Activated CD8-positive, alpha-beta memory T cell treated with anti-CD3 and anti-CD28 coated beads, Interleukin-2, amount 50 U/mL, for 24 hours (primary cell): Measurements from ENCODE around the gene ASB4.
"Not testable (repeated sequence)": the region's sequence is repeated elsewhere in the genome, so short reads cannot be mapped to it uniquely, and the experiment has no call there.

Experiments used
- DNase-seq: peaks from one replicate; pipeline ENCODE4 v3.0.0-alpha.2; 2020; ENCODE audit errors: extremely low read depth

The ASB4 gene

GRCh38 chr7:95552010-95552926 lies 66.5 kb downstream of the ASB4 start:
- DNase-seq: not testable (repeated sequence)

- no peak for DNase-seq
These were observed 68.2 kb downstream of the ASB4 start for GRCh38 chr7:95553939-95554338.

DNA sequence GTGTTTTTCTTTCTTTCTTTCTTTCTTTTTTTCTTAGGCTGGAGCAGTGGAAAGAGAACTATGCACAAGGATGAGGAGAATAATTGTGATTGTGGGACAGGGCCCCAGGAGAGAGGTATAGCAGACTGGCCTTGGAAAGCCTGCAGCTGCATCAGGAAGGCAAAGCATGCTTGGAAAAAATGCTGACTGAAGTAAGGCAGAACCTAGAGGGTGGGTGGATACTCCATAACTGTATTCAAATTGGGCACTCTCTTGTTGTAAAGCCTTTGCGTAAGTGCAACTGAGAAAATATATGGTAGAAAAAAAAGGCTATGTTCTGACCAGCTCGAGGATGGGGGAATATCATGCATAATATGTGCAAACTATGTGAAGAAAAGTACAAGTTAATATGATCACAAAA lies 71.0 kb downstream of the ASB4 start:
- no peak for DNase-seq

DNA sequence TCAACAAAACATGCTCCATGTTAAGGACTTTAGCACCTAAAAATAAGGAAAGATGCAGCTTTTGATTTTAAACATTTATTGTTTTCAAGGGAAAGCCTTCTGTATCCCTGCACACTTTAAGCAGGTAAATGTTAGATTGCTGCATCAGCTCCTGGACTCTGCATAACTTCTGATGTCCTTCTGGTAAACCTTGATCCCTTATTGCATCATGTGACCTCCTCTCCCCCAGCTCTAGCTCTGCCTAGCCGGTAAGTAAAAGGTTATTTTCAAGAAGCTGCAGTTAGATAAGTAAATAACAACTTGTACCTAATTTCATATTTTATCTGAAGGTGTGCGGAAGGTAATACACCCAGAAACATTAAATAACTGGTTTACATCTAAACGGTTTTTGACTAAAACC lies 73.1 kb downstream of the ASB4 start:
- no peak for DNase-seq

GRCh38 chr7:95560674-95561073 lies 74.9 kb downstream of the ASB4 start:
- no peak for DNase-seq

- no peak for DNase-seq
These were observed 84.0 kb downstream of the ASB4 start for GRCh38 chr7:95569720-95570119.

DNA sequence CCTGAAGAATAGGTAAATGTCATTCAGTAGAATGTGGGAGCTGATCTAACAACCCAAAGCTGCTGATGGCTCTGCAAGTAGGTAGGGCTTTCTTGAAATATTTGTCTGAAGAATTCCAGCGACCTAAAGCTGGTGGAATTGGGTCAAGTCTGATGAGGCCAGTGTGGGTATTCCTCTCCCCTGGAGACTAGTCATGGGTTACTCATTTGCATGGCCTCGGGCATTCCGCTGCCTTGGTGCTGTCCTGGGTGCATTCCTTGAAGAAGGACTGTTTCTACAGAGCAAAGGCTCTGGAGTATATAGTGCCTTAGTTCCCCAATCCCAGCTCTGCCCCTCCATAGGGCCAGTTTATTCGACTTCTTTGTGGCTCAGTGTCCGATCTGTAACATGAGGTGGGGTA lies 91.4 kb downstream of the ASB4 start:
- DNase-seq: no peak

DNA sequence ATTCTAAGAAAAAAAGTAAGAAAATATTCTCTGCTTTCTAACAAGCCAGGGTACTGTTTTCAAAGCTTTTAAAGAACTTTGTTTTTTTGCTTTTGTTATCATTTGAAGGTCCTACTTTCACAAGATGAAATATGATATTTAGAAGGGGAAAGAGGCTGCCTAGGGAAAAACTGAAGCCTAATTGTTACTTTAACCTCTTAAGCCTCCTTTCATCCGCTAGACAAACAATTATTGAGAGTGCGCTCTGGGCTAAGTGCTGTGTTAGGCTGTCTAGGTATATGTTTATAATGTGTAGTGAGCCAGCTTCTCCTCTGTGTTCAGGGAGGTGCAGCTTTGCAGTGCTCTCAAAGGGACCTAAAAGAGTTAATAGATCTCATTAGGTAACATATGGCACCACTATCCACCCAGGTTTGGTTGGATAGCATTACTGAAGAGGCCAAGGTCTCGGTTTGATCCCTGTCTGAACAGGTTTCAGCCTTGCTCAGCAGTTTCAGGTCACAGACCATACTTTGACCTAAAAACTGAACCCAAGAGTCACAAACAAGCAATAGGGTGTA lies 92.6 kb downstream of the ASB4 start:
- DNase-seq: no peak

DNA sequence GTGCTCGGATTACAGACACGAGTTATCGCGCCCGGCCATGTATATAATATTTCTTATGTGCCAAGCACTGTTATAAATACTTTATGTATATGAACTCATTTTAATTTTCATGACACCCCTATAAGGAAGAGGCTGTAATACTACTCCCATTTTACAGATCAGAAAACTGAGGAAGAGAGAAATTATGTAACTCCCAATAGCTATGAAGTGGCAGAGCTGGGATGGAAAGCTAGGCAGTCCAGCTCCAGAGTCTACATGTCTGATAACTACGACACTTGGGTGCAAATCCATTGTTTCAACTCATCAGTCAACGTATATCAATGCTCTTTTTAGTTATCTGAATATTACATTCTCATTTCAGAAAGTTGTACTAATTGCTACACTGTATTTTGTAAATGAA lies 93.6 kb downstream of the ASB4 start:
- no peak for DNase-seq

- no peak for DNase-seq
These were observed 95.7 kb downstream of the ASB4 start for GRCh38 chr7:95581467-95581866.

GRCh38 chr7:95582578-95583293 lies 97.0 kb downstream of the ASB4 start:
- DNase-seq: no peak

DNA sequence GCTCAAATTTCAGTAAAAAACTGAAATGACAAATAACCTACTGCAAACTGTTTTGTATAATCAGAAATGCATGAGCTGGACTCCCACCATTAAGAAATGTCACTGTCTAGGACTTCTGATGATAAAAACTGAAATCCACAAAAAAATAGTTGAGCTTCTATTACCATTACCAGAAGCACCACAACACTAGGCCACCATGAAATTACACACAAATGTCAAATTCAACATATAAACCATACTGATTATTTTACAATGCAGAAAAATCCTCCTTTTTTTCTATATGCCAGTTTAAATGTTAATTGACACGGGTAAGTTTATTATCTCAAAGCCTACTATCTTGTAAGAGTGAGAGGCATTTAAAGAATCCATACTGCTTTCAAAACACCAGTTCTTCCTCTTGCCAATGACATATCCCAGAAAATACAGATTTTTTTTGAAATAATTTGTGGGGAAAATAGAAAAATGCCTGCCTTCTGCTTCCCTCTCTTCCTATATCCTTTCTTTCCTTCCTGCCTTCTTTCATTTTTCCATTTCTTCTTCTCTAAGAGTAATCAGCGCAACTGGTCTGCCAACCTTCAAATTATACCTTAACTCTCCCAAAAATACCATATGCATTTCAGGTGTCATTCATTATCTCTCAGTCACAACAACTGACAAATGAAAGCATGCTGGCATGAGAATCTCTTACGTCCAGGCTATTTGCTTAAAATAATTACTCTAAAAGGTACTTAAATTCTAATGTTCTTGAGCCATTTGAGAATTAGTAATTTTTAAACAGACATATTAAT lies 98.3 kb downstream of the ASB4 start:
- no peak for DNase-seq

DNA sequence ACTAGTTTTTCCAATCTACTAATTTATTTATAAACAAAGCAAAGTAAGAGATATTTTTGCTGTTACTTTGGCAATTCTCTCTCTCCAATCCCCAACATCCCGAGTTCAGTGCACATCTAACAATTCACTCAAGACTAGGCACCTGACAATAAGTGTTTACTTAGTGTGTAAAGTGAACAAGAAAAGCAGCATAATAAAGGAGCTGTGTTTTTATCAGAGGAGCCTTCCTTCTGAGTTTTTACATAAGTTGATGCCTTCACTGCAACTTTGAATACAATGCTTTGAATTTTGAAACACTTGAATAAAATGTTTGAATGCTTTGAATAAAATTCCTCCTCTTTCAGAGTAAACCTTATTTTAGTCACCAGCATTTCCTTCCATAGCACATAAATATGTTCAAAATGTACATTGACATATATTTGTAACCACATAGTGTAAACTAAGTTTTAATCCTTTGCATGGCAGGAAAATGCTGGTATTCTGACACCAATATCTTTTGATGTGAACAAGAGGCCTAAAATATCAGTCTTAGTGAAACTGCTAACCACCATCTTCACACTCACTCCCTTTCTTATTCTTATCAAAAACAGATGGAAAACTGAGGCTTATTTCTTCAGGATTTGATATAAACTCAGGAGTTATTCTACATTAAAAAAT lies 99.2 kb downstream of the ASB4 start:
- no peak for DNase-seq

DNA sequence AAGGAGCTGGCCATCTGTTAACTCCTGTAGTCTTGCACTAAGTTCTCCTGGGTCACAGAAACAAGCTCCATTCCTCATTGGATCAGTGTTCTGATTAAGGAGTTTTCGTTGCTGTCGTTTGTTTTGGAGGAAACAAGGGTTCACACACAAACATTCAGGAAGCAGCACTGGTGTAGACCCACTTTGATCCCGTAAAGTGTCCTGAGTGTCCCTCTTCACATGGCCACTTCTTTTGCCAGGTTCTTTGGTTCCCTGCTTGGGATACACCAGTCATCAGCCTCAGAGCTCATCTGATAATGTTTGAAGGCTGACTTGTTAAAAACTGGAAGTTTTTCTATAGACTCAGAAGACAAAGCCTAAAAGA lies 99.7 kb downstream of the ASB4 start:
- no peak for DNase-seq

DNA sequence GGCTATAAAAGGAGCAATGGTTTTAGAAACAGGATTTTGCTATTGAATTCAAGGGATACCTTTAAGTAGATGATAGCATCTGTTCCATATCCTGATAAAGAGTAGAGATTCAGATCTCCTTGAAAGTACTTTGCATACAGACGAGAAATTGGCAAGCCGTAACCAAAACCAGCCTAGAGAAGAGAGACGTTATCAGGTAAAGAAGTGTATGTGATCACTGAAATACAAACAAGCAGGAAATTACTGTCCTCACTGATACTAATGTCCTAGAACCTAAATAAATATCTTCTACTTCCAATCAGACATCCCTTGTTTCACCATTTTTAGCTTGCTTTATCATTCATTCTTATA lies 101.2 kb downstream of the ASB4 start:
- no peak for DNase-seq

GRCh38 chr7:95589031-95589430 lies 103.3 kb downstream of the ASB4 start:
- DNase-seq: no peak

DNA sequence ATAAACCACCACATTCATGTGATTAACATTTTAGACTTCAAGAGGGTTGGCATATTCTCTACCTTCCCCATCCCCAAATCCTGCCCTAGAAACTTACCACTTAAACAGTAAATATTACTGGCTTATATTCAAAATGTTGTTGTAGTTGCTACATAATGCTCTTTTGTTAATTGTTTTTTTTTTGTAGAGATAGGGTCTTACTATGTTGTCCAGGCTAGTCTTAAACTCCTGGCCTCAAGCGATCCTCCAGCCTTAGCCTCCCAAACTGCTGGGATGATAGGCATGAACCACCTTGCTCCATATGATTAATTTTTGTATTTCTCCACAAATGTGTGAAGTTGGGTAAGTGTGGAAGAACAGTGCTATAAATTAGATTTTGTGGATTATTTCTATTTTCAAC lies 104.0 kb downstream of the ASB4 start:
- no peak for DNase-seq
